ENCODE data around the gene DAG1. TPM values are rescaled to one million over a fixed set of nuclear protein-coding genes. Genes with fewer than 3 reads are reported as not detected.
A peak's percentile ranks its signal among the peaks of the same experiment; 100 is the strongest.

DAG1 gene
- polyA plus RNA-seq, 3 donors: 3.9 to 5.8 (median 4.2) TPM

- H3K36me3 Mint-ChIP-seq: peaks cover 46 to 66% of the 10 kb centered on the region in 2 donors
- no peak overlapping the region for H3K27ac Mint-ChIP-seq
- no peak overlapping the region for H2AFZ ChIP-seq (ENCODE audit: insufficient read depth, low read depth, low read length, poor library complexity, severe bottlenecking)
- no peak for DNase-seq
- no peak overlapping the region for H3K4me2 ChIP-seq (replicated peaks; ENCODE audit: extremely low read depth, low read length, poor library complexity, severe bottlenecking)
- no peaks in the 10 kb centered on the region for H3K9me3 ChIP-seq (replicated peaks in 1 of 2; ENCODE audit: control insufficient read depth in 1 of 2, insufficient read depth in 1 of 2, low read length in 2 of 2)
- peaks cover 9% of the 10 kb centered on the region for H4K20me1 ChIP-seq (ENCODE audit: insufficient read depth, low read length)
- intact Hi-C loops (cut with micrococcal nuclease): no loop called here
- no peak overlapping the region for H3K9ac ChIP-seq (ENCODE audit: insufficient read depth, low read length, poor library complexity, severe bottlenecking)
- H3K36me3 ChIP-seq (replicated peaks in 1 of 2; ENCODE audit: control insufficient read depth in 1 of 2, insufficient read depth in 2 of 2, low read length in 2 of 2): peaks cover 36 to 64% of the 10 kb centered on the region in 2 donors
- no peak for TF ChIP-seq CTCF (IDR thresholded peaks at IDR 0.05)
- H3K4me1 ChIP-seq (ENCODE audit: control insufficient read depth in 1 of 2, insufficient read depth in 2 of 2, low read length in 2 of 2): no peaks in the 10 kb centered on the region
- no peaks in the 10 kb centered on the region for H3K9me3 Mint-ChIP-seq
- no peaks in the 10 kb centered on the region for H3K27me3 Mint-ChIP-seq (ENCODE audit: low read depth in 3 of 3)
- no peak overlapping the region for H3K4me3 ChIP-seq (replicated peaks in 1 of 3; ENCODE audit: low read depth in 2 of 3, low read length in 3 of 3)
- H3K4me1 Mint-ChIP-seq: no peaks in the 10 kb centered on the region
- H3K27ac ChIP-seq (ENCODE audit: low read depth in 1 of 2, low read length in 2 of 2): no peak overlapping the region
- H3K27me3 ChIP-seq (ENCODE audit: control insufficient read depth in 2 of 2, insufficient read depth in 2 of 2, low read length in 2 of 2): no peaks in the 10 kb centered on the region
- no peaks in the 10 kb centered on the region for H3K79me2 ChIP-seq (ENCODE audit: insufficient read depth, low read length)
- 79% methylated on average over 3 of the region's 4 CpGs for WGBS (ENCODE audit: insufficient coverage)
- no peak overlapping the region for H3K4me3 Mint-ChIP-seq
Measured at GRCh38 chr3:49513494-49514124, 43.5 kb downstream of the DAG1 start.

GRCh38 chr3:49518016-49518415 lies 47.9 kb downstream of the DAG1 start:
- peaks cover 16 to 42% of the 10 kb centered on the region in 2 donors for H3K36me3 ChIP-seq (replicated peaks in 1 of 2; ENCODE audit: control insufficient read depth in 1 of 2, insufficient read depth in 2 of 2, low read length in 2 of 2)
- DNase-seq: no peak
- peak overlapping the region in 1 of 7 donors; percentile 2 for H3K27ac Mint-ChIP-seq
- no peaks in the 10 kb centered on the region for H3K9me3 ChIP-seq (replicated peaks in 1 of 2; ENCODE audit: control insufficient read depth in 1 of 2, insufficient read depth in 1 of 2, low read length in 2 of 2)
- peaks cover 11% of the 10 kb centered on the region for H3K4me1 Mint-ChIP-seq
- peaks cover 9% of the 10 kb centered on the region for H4K20me1 ChIP-seq (ENCODE audit: insufficient read depth, low read length)
- no peak overlapping the region for H3K9ac ChIP-seq (ENCODE audit: insufficient read depth, low read length, poor library complexity, severe bottlenecking)
- no peaks in the 10 kb centered on the region for H3K27me3 ChIP-seq (ENCODE audit: control insufficient read depth in 2 of 2, insufficient read depth in 2 of 2, low read length in 2 of 2)
- no peak overlapping the region for H3K4me2 ChIP-seq (replicated peaks; ENCODE audit: extremely low read depth, low read length, poor library complexity, severe bottlenecking)
- no peaks in the 10 kb centered on the region for H3K9me3 Mint-ChIP-seq
- no peaks in the 10 kb centered on the region for H3K27me3 Mint-ChIP-seq (ENCODE audit: low read depth in 3 of 3)
- intact Hi-C loops (cut with micrococcal nuclease): no loop called here
- H3K4me3 Mint-ChIP-seq: no peak overlapping the region
- H3K4me1 ChIP-seq (ENCODE audit: control insufficient read depth in 1 of 2, insufficient read depth in 2 of 2, low read length in 2 of 2): no peaks in the 10 kb centered on the region
- WGBS (ENCODE audit: insufficient coverage): 90% methylated on average over 2 of the region's 3 CpGs
- H3K27ac ChIP-seq (ENCODE audit: low read depth in 1 of 2, low read length in 2 of 2): no peak overlapping the region
- no peaks in the 10 kb centered on the region for H3K79me2 ChIP-seq (ENCODE audit: insufficient read depth, low read length)
- H3K4me3 ChIP-seq (replicated peaks in 1 of 3; ENCODE audit: low read depth in 2 of 3, low read length in 3 of 3): no peak overlapping the region
- no peak for TF ChIP-seq CTCF (IDR thresholded peaks at IDR 0.05)
- H3K36me3 Mint-ChIP-seq: peaks cover 49 to 62% of the 10 kb centered on the region in 2 donors
- no peak overlapping the region for H2AFZ ChIP-seq (ENCODE audit: insufficient read depth, low read depth, low read length, poor library complexity, severe bottlenecking)

Data from CD14-positive monocyte (primary cell).